BJ (cell line): Measurements from ENCODE around the gene GALK2. TPM values are rescaled to one million over a fixed set of nuclear protein-coding genes. Genes with fewer than 3 reads are reported as not detected.
A peak's percentile ranks its signal among the peaks of the same experiment; 100 is the strongest.

Experiments
- CTCF ChIA-PET: fragments of 350-600 bp; formaldehyde crosslinking; extraction: SDS; loops from one replicate; lab custom pipeline; 2021; ENCODE audit warnings: antibody characterized with exemption, inconsistent platforms; lab: Yijun Ruan, JAX
- POLR2A ChIA-PET: fragments of 300-600 bp; sonication (Branson Sonifier 250); formaldehyde crosslinking; extraction: SDS; loops from one replicate; lab custom pipeline; 2021; ENCODE audit warnings: antibody characterized with exemption; lab: Charles Lee
- DNase-seq: peaks from one replicate; pipeline ENCODE4 v3.0.0-alpha.2; 2011; ENCODE audit warnings: low read depth
- H3K27me3 ChIP-seq: 2 replicates; pipeline ENCODE4 v1.6.0; 2011; ENCODE audit warnings: low read length; ENCODE audit not compliant: control insufficient read depth, insufficient read depth
- H3K36me3 ChIP-seq: 2 replicates; pipeline ENCODE4 v1.5.1; 2011; ENCODE audit warnings: low read length; ENCODE audit not compliant: control insufficient read depth, insufficient read depth
- H3K4me3 ChIP-seq: 2 replicates; pipeline ENCODE4 v1.5.1; 2011; ENCODE audit warnings: low read depth, mild to moderate bottlenecking, control low read depth, low read length
- polyA plus RNA-seq: library from polyadenylated mRNA; depleted of rRNA; stranded (reverse); fragments of >200 nt; gene quantifications from 2 replicates; pipeline ENCODE4 v1.2.3, GENCODE V29; 2011
- TF ChIP-seq, protein P1 (sequence below): IDR thresholded peaks from 2 replicates; pipeline ENCODE4 v1.5.1; 2011; ENCODE audit warnings: low read depth, mild to moderate bottlenecking, control low read depth, inconsistent platforms, low read length, moderate library complexity; ENCODE audit not compliant: insufficient read depth

The GALK2 gene
- polyA plus RNA-seq, 1 experiment, result 19.4 TPM

GRCh38 chr15:49131403-49131802, 38.6 kb upstream of the GALK2 start:
- H3K36me3 ChIP-seq, result peaks cover 1% of the 10 kb centered on the region; the same call in 1 of the 2 replicates

DNA sequence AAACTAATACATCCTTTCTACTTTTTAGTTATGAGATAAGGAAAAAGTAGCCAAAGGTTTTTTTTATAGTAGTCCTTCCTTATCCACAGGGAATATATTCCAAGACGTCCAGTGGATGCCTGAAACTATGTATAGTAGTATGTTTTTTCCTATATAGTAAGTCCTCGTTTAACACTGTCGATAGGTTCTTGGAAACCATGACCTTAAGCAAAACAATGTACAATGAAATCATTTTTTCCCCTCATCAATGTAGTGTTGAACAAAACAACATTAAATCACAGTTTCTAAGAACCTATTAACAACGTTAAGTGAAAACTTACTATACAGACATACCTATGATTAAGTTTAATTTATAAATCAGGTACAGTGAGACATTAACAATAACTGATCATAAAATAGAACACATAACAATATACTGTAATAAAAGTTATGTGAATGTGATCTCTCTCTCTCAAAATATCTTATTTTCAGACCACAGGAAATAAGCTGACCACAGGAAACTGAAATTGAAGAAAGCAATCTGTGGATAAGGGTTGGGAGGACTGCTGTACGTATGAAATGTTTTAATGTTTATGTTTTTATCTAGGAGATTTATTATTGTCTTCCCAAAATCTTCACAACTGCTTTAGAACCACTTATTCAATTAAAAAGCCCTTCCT, 35.2 kb upstream of the GALK2 start:
- no peaks in the 10 kb centered on the region for H3K27me3 ChIP-seq
- no peaks in the 10 kb centered on the region; the same call in 1 of the 2 replicates for H3K36me3 ChIP-seq
- H3K4me3 ChIP-seq, result no peak overlapping the region
- CTCF ChIA-PET, result no interaction called here
- POLR2A ChIA-PET, result no interaction called here
- TF ChIP-seq, protein P1, sequence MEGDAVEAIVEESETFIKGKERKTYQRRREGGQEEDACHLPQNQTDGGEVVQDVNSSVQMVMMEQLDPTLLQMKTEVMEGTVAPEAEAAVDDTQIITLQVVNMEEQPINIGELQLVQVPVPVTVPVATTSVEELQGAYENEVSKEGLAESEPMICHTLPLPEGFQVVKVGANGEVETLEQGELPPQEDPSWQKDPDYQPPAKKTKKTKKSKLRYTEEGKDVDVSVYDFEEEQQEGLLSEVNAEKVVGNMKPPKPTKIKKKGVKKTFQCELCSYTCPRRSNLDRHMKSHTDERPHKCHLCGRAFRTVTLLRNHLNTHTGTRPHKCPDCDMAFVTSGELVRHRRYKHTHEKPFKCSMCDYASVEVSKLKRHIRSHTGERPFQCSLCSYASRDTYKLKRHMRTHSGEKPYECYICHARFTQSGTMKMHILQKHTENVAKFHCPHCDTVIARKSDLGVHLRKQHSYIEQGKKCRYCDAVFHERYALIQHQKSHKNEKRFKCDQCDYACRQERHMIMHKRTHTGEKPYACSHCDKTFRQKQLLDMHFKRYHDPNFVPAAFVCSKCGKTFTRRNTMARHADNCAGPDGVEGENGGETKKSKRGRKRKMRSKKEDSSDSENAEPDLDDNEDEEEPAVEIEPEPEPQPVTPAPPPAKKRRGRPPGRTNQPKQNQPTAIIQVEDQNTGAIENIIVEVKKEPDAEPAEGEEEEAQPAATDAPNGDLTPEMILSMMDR, result no peak
- DNase-seq, result no peak

More at GRCh38 chr15:49131403-49131802, 38.6 kb upstream of the GALK2 start:
- DNase-seq, result no peak
- Histone ChIP-seq H3K4me3 (no peak overlapping the region), H3K27me3 (no peaks in the 10 kb centered on the region)
- TF ChIP-seq, protein P1, result no peak
- CTCF ChIA-PET, result no interaction called here
- POLR2A ChIA-PET, result no interaction called here

- POLR2A ChIA-PET, result no interaction called here
- CTCF ChIA-PET, result no interaction called here
- no peak overlapping the region for H3K4me3 ChIP-seq
- DNase-seq, result no peak
- TF ChIP-seq, protein P1, result no peak
- H3K36me3 ChIP-seq, result no peaks in the 10 kb centered on the region; the same call in 1 of the 2 replicates
- no peaks in the 10 kb centered on the region for H3K27me3 ChIP-seq
Observed at GRCh38 chr15:49135342-49135857, 34.6 kb upstream of the GALK2 start.

GRCh38 chr15:49135911-49136310, 34.1 kb upstream of the GALK2 start:
- DNase-seq, result peak; percentile 41
- ChIA-PET CTCF (interaction anchor here (1.8 kb wide), 1 partner anchor 10 kb away, joined by 9 read pairs; no protein-coding TSS in a partner anchor), POLR2A (no interaction called here)
- H3K36me3 ChIP-seq, result peaks cover under 1% of the 10 kb centered on the region; the same call in 1 of the 2 replicates
- no peaks in the 10 kb centered on the region for H3K27me3 ChIP-seq
- TF ChIP-seq, protein P1, result no peak
- H3K4me3 ChIP-seq, result no peak overlapping the region

- Histone ChIP-seq H3K36me3 (peaks cover 3% of the 10 kb centered on the region; the same call in 1 of the 2 replicates), H3K27me3 (no peaks in the 10 kb centered on the region), H3K4me3 (no peak overlapping the region)
- TF ChIP-seq, protein P1, result no peak
- no peak for DNase-seq
- POLR2A ChIA-PET, result no interaction called here
- CTCF ChIA-PET, result interaction anchor here (0.8 to 2.6 kb wide), 5 partner anchors 9 to 276 kb away, joined by 3 to 11 read pairs (median 4); no protein-coding TSS in a partner anchor
Observed at GRCh38 chr15:49137861-49138260, 32.2 kb upstream of the GALK2 start.
